ENCODE results near the gene PON2.

PON2 gene

DNA sequence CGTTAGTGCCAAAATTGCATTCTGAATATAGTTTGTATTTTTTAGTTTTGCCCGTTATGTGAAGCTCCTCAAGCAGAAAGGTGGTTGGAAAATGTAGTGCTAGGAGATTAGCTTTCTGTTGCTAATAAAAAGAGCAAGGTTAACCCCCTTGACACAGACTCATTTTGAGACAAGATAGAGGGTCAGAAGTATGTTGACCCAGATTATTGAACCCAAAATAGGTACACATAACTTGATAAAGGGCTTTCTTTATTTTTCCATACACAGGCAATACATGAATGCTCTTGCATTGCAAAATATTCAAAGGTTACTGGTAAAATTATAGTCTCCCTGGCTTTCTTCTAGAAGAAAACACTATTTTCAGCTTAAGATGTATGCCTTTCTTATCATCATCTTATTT, 10.0 kb upstream of the PON2 start:
- no peak for DNase-seq (ENCODE audit: low spot score)

DNA sequence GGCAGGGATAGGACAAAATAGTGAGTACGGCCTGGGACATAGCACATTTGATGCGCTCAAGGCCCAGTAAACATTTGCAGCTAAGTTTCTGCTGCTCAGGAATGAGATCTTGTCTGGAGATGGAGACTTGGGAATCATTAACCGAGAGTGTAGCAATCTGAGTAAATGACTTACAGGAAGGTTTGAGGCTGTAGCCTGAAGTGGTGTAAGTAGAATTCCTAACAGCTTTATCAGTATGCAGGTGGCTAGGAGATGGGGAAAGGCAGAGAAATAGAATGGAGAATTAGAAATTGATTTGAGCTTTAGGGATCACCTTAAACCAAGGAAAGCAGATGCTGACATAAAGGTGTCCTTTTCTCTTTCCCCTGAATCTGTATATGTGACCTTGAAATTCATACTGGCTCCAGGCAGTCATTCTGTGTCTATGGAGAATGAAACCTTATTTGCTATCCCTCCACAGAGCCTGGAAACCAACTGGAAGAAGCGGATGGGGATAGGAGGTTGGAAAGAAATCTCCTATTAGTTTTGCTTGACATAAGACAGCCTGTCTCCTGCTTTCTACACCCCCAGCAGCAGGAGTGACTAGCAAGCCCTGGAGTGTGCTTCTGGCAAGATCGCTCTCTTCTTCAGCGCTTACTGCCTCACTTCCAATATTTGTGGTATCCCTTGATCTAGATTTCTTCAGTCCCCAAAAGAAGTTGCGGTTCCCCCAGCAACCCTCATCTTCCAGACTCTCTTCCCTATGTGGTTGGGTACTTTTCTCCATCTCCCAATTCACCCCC, 6.4 kb upstream of the PON2 start:
- no peak for DNase-seq (ENCODE audit: low spot score)

DNA sequence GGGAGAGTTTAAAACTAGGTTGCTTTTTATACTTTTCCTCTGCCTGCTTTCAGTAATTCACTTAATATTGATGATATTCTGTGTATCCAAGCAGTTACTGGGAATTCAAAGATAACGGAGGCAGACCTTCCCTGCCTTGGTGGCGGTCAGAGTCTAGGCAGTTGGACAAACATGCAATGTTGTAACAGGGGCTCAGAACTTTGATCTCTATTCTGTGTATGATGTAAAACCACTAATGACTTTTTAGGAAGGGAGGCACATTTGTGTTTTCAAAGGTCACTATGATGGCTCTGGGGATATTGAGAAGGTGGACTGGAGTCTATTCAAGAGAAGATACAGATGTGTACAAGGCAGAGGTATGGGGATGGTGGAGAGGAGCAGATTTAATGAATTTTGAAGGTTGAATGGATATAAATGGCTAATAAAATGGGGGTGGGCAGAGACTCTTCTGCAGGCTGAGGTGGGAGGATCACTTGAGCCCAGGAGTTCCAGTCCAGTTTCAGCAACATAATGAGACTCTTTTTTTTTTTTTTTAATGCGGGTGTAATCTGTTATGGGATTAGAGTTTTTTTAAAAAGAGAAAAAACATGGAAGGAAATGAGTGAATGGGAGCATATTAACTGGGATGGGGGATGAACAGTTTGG, 5.7 kb upstream of the PON2 start:
- DNase-seq (ENCODE audit: low spot score): no peak

- DNase-seq (ENCODE audit: low spot score): no peak
These were observed 1.6 kb upstream of the PON2 start for GRCh38 chr7:95436407-95436806.

DNA sequence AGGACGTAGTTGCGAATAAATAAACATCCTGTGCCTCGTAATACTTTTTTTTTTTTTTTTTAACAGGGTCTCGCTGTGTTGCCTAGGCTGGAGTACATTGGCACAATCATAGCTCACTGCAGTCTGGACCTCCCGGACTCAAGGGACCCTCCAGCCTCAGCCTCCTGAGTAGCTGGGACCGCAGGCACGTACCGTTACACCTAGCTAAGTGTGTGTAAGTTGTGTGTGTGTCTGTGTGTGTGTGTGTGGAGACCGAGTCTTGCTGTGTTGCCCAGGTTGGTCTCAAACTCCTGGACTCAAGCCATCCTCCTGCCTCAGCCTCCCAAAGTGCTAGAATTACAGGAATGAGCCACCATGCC, 573 bp upstream of the PON2 start:
- DNase-seq (ENCODE audit: low spot score): no peak

- DNase-seq (ENCODE audit: low spot score): no peak
These were observed 774 bp downstream of the PON2 start for GRCh38 chr7:95433952-95434556.

GRCh38 chr7:95433129-95433528, 1.7 kb downstream of the PON2 start:
- DNase-seq (ENCODE audit: low spot score): no peak

DNA sequence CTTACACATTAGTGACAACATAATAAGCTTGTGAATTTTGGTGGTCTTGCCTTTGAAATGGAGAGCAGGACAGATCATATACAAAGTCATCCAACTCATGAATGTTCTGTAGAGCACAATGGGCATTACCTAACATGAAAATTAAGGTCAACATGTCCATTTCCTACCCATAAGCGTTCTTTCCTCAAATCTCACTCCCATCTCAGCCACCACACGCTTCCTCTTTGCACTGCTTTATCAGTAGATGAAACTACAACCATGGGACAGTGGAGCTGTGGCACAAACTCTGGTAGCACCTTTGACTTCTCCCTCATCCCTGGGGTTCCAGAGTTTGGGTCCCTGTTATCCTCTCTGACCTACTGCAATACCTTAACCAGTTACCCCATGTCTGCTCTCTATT, 2.2 kb downstream of the PON2 start:
- DNase-seq (ENCODE audit: low spot score): no peak

- no peak for DNase-seq (ENCODE audit: low spot score)
These were observed 4.0 kb downstream of the PON2 start for GRCh38 chr7:95430864-95431263.

DNA sequence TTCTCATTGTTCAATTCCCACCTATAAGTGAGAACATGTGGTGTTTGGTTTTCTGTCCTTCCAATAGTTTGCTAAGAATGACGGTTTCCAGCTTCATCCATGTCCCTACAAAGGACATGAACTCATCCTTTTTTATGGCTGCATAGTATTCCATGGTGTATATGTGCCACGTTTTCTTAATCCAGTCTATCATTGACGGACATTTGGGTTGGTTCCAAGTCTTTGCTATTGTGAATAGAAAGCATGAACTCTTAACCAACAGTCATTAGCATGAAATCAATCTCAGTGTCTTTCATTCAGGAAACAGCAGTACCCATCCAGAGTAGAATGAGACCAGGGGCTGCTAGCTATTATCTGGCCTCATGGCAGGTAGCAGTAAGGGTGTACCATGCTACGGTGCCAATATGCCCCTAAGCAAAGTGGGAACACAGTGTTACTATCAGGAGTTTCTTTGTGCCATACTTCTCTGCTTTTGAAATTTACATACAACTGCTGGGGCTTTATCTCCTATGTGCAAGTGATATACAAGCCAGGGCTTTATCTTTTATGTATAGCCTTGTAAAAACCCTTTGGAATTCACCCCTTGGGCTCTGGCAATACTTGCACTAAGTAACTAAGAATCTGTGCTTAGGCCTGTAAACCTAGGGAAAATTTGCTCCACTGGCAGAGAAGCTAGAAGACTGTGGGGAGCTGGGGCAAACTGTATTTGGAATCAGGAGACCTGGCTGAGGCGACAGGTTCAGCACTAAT, 5.4 kb downstream of the PON2 start:
- no peak for DNase-seq (ENCODE audit: low spot score)

- no peak for DNase-seq (ENCODE audit: low spot score)
These were observed 6.8 kb downstream of the PON2 start for GRCh38 chr7:95427914-95428516.

- DNase-seq (ENCODE audit: low spot score): no peak
These were observed 7.7 kb downstream of the PON2 start for GRCh38 chr7:95427166-95427565.

GRCh38 chr7:95425694-95426093, 9.1 kb downstream of the PON2 start:
- no peak for DNase-seq (ENCODE audit: low spot score)

DNA sequence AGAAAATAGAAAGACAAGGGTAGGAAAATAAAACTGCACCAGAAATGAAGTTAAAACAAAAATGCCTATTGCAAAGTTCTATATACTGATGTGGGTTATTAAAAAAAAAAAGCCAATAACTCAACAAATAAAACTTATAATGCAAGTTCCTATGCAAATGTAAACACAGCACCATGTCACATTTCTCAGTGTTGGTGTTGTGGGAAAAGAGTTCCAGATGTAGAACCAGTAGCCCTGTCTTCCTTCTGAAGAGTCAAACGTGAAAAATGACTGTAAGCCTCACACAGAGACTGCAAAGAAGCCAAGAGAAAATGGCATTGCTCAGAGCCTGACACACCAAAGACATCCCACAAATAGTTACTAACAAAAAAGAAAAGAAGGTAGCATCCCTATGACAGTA, 10.1 kb downstream of the PON2 start:
- DNase-seq (ENCODE audit: low spot score): no peak

DNA sequence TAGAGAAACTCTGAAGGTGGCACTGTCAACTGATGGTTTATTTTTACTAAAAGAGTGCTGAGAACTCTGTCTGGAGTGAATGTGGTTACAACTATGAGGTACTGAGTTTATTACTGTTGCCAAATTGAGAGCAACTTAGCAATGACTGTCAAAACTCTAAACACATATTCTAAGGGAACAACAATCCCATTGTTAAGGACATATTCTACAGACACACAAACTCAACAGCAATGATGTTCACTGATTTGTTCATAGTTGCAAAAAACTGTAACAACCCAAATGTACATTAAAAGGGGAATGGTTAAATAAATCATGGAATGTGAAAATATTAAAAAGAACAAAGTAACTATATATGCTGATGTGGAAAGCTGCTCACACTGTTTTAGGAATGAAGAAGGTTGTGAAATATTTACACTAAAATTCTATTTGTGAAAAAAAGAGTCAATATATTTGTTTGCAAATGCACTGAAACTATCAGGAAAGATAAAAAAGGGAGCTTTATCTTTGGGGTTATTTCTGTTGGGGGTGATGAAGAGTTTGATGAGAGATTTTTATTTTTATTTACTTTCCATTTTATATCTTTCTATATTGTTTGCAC, 12.9 kb downstream of the PON2 start:
- no peak for DNase-seq (ENCODE audit: low spot score)

GRCh38 chr7:95421000-95421846, 13.6 kb downstream of the PON2 start:
- no peak for DNase-seq (ENCODE audit: low spot score)

DNA sequence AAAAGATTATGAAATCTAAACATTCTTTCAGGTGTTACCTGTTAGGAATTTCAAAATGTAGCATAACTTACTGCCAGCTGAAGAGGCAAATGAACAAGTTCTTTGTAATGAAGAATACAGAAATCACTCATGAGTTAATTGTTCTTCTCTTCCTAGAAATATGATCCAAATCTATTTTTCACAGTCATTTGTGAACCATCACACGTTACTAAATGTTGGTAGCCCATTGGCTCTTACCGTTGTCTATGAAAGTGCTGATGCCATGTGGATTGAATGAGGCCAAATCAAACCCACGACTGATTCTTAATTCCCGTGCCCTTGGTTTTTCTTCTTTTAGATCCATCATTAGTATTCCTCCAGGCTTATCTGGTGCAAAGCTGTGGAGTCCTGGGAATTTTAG, 22.8 kb downstream of the PON2 start:
- DNase-seq (ENCODE audit: low spot score): peak; percentile 27

DNA sequence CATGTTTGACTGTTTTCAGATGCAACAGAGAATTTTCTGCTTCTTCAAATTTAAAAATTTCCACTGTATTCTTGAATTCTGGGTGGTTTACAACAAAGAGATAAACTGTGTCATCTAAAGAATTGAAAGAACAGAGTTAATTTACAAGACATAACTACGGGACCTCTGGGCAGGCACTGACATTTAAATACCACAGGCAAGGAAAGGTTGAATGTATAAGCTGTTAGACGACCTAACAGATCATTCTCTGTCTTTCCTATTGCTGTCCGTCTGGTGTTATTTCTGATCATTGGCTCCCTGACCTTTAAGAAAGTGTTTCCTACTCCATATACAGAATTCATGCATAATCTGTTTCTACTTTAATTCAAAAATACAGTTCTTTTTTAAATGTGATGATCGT, 23.2 kb downstream of the PON2 start:
- DNase-seq (ENCODE audit: low spot score): no peak

DNA sequence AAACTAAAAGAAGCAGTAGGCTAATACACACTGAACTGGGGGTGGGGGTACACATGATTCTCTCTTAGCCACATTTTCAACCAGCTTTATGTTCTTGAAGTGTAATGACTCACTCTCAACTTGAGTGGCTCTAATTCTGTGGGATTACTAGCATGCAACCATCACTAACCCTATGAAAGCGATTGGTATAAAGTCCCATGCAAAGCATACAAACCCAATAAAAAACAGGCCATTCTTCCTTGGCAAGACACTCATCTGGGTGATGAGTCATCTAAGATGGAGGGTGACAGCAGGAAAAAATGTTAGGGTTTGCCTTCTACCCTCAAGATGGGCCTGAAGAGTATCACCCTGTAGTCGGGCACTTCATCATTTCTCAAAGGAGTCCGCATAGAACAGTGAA, 23.8 kb downstream of the PON2 start:
- peak; percentile 32 for DNase-seq (ENCODE audit: low spot score)

GRCh38 chr7:95407751-95408150, 27.1 kb downstream of the PON2 start:
- DNase-seq (ENCODE audit: low spot score): no peak

- DNase-seq (ENCODE audit: low spot score): no peak
These were observed 29.0 kb downstream of the PON2 start for GRCh38 chr7:95405800-95406199.

All from activated CD4-positive, alpha-beta T cell treated with anti-CD3 and anti-CD28 coated beads, Interleukin-2, Interleukin-4, amounts not matched to agents 100 ng/mL and 50 ng/mL, durations not matched to agents 16 hours and 8 hours (primary cell).